Muscle of back (tissue), 11 donors: ENCODE data around the gene NFKBIE. TPM values are rescaled to one million over a fixed set of nuclear protein-coding genes. Genes with fewer than 3 reads are reported as not detected.
A peak's percentile ranks its signal among the peaks of the same experiment; 100 is the strongest.

ENCODE experiments used
- DNase-seq, 3 donors: peaks; one replicate each; pipeline versions ENCODE4 v3.0.0 to v3.0.0-alpha.2; 2013
- polyA plus RNA-seq, 10 donors: library from polyadenylated mRNA; unstranded; fragments of 120-200 nt; gene quantifications; one replicate each; pipeline ENCODE4 v1.2.1, GENCODE V29; 2013; ENCODE audit not compliant: insufficient read length in 10 of 10

The NFKBIE gene
- polyA plus RNA-seq, 10 donors: 4.0 to 6.5 (median 4.9) TPM

DNA sequence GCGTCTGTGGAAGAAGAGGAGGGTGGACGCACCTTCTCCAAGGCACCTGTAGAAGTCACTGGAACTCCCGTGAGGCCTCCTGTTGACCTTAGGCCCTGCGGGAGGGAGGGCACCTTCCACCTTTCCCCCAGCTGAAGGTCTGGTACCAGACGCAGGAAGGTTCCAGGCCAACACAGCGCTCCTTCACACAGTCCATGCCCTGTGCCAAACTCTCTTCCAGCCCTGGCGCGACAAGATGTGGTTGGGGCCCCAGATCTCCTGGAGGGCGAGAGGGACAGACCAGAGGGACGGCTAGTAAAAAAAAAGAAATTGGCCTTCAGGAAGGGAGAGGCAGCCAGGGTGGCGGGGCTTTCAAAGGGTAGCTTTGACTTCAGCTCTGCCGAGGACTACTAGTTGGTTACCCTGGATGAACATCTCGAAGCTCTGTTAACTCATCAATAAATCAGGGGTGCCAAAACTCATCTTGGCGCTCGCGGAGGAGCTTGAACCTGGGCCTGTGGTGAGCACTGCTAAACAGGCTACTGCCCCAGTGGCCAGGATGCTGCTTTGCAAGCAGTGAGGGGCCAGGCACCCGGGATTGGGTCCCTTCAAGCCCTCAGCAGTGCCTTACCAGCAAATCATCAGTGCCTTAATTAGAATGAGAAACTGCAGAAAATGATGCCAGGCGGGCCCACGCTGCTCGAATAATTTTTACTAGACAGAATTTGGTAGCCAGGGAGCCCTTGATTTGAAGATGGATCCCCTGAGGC, 32.9 kb upstream of the NFKBIE start:
- DNase-seq: no peak

DNA sequence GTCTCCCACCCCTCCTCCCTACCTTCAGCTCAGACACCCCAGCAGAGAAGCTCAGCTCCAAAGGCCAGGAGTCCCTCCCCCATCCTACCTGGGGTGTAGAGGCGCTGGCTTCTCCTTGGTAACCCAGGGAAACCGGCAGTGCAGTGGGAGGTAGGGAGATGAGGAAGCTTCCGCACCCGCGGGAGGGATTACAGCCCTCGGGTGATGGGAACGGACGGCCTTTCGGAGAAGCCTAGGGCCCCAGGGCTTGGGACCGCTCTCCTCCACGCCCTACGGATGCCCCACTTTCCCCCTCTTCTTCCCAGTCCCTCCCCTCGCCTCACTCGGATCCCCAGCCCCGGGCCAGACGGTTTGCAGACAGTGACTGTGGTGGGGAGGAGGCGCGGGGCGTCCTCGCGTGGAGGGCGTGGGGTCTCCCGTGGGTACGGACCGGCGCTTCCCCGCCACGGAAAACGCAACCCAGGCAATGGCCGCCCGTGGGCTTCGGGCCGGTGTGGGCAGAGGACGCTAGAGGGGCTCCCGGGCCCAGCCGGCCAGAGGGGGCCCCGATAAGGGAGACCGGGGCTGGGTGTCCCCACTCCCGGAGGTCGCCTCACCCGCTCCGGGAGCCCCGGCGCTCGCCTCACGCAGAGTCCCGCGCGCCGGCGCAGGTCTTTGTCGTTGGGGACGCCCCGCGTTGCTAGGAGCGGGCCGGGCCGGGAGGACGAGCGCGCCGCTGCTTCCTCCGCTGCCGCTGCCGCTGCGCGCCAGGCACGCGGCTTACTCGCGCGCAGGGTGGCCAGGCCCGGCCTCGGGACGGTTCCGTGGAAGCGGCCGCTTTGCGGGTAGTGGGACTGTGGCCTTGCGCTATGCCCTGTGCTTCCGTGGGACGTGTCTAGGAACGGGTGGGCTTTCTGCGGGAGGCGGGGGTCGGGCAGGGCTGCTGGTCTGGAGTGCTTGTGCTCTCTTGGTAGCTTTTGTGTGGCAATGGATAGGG, 32.0 kb upstream of the NFKBIE start:
- peak; percentile 4 to 65 (median 42) for DNase-seq

DNA sequence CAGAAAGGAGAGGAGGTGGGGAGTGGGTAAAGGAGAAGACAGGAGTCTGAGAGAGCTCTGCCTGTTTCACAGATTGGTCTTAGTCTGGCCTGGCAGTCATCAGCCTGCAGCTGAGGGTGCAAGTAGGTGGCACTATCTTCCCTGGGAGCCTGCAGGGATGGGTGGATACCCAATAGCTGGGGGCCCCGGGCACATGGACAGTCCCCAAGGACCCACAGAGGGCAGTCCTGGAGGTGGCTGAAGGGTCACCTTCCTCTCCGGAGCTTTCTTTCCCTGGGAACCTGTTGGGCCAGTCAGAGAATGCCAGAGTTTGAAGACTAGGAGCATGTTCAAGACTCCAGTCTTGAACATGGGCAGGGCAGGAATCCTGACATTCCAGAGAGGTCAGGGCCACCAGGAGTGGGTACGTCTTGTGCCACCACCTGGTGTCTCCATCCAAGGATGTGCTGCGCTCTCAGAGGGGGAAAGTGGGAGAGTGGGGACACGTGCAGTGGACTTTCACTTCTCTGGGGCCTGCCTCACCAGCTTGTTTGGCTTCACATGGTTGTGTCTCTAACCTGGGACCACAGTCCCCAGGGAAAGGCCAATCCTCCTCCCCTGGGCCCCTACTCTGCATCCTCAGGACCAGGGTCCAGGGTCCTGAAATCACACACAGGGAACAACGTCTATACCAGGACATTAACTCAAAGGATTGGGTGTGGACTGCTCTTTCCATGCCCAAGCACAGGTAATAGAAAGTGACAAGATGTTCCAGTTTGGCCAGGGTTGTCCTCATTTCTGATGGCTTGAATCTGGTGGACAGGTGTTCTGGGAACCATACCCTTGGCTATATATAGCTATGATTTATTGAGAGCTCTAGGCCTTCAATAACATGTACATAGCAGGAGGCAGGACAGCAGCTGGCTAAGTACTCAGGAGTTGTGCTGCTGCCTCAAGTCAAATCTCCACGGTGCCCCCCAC, 29.8 kb upstream of the NFKBIE start:
- DNase-seq: no peak

GRCh38 chr6:44292661-44293365, 27.5 kb upstream of the NFKBIE start:
- DNase-seq: no peak

DNA sequence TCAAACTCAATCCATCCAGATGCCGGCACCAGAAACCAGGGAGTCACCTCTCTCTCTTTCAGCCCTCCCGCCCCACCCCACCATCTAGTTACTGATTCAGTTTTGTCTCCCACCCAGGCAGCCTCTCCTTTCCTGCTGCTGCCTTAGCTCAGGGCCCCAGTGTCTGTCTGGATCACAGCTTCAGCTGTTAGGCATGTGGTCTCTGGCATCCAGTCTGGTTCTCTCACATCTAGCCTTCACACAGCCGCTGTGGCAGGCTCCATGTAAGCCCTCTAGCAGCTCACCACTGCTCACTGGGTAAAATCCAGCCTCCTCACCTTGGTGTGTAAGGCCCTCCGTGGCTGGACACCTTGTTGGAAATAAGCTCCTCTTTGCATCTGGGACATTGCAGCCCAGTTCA, 26.5 kb upstream of the NFKBIE start:
- peak in 1 of 3 donors; percentile 6 for DNase-seq

GRCh38 chr6:44289726-44290260, 24.4 kb upstream of the NFKBIE start:
- no peak for DNase-seq

GRCh38 chr6:44286747-44287146, 21.4 kb upstream of the NFKBIE start:
- no peak for DNase-seq

- DNase-seq: no peak
Observed at GRCh38 chr6:44286285-44286565, 20.9 kb upstream of the NFKBIE start.

DNA sequence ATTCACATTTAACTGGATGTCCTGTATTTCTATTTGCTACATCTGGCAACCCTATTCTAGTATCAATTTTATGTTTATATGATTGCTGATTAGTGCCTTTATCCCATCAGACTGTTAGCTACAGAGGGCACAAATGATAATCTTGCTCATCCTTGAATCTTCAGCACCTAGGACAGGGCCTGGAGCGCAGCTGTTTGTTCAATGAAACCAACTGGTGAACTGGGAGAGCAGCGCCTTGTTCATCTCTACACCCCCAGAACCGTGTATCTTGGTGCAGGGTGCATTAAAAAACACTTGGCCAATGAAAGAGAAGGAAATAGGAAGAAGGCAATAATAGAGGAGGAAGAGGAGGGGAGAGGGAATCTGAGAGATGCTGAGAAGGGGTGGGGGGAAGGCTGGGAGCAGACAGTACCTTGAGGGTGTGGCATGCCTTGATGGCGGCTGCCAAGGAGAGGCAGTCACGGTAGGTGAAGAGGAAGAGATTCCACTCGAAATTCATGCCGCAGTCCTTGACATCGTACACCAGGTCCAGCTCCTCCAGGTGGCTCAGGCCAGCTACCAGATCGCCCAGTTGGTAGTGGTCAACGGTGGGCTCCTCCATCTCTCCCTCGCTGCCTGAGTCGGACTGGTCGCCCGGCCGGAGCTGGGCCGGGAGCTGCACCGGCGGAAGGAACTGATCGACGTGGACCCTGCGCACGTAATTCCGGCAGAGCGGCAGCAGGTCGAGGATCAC, 20.4 kb upstream of the NFKBIE start:
- no peak for DNase-seq

- DNase-seq: no peak
Observed at GRCh38 chr6:44284867-44285266, 19.5 kb upstream of the NFKBIE start.

DNA sequence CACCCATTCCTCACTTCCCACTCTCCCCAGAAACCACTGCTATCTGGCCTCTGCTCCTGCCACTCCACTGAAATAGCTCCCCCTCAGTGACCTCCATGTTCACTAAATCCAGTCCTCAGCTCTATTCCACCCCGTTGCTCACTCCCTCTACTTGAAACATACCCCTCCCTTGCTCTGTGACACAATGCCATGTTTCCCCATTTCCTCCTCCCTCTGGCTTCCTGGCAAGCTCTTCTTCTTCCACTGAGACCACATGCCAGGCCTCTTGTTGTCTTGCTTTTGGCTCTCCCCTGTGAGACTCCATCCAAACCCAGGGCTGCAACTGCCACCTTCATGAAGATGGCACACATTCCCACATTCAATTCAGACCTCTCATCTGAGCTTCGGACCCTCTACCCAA, 18.8 kb upstream of the NFKBIE start:
- DNase-seq: no peak

- no peak for DNase-seq
Observed at GRCh38 chr6:44278774-44279697, 13.7 kb upstream of the NFKBIE start.

DNA sequence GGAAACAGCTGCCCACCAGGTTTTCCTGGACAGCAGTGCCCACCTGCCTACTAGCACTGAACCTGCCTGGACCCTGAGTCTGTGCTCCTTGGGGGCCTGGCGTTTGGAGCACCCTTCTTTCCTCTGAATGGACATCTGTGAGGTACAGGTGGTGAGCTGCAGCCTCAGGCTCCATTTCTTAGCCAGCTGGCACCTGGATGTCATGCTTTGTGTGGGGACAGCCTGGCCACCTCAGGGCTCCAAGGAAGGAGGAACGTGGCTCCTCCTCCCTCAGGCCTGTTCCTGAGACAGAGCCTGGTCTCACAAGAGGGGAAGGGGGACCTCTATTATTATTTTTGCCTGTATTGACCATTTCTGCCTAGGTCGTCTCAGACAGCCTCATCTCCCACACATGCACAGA, 13.0 kb upstream of the NFKBIE start:
- no peak for DNase-seq

DNA sequence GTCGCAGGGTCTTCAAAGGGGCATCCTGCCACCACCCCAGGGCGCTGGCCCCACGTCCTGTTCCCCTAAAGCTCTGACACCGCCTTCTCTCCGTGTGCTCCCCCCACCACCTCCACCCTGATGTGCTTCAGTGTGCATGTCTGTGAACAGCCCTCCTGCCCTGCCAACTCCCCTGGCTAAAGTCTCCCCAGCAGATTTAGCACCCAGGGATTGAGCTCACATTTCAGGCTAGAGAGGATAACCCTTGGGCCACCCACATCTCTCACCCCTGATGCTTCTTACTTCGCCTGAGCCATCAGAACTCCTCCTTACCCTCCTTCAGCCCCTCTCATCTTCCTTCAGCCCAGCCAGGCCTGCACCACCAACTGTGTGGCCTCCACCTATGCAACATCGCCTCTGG, 12.4 kb upstream of the NFKBIE start:
- no peak for DNase-seq

- no peak for DNase-seq
Observed at GRCh38 chr6:44276667-44277640, 11.6 kb upstream of the NFKBIE start.

GRCh38 chr6:44275749-44276648, 10.6 kb upstream of the NFKBIE start:
- DNase-seq: peak in 1 of 3 donors; percentile 74

- DNase-seq: no peak
Observed at GRCh38 chr6:44275271-44275748, 10.0 kb upstream of the NFKBIE start.
